BE2C (cell line): ENCODE data around the gene TMEM259.

Source experiments
- DNase-seq: peaks from one replicate; pipeline ENCODE4 v3.0.0-alpha.2; 2020
- H3K27me3 ChIP-seq: fragments of 250-450 bp; sonication (Bioruptor Pico); 2 replicates; pipeline ENCODE4 v1.5.1; 2020; ENCODE audit warnings: mild to moderate bottlenecking
- H3K36me3 ChIP-seq: fragments of 250-450 bp; sonication (Bioruptor Pico); 2 replicates; pipeline ENCODE4 v1.5.1; 2020; ENCODE audit warnings: mild to moderate bottlenecking
- H3K4me1 ChIP-seq: fragments of 250-450 bp; sonication (Bioruptor Pico); 2 replicates; pipeline ENCODE4 v1.5.1; 2020
- H3K4me3 ChIP-seq: 2 replicates; pipeline ENCODE4 v1.5.1; 2011; ENCODE audit warnings: low read depth, low read length
- H3K9me3 ChIP-seq: fragments of 250-450 bp; sonication (Bioruptor Pico); 2 replicates; pipeline ENCODE4 v1.5.1; 2020
- TF ChIP-seq, protein P1 (sequence below): IDR thresholded peaks from 2 replicates; pipeline ENCODE4 v1.5.1; 2012; ENCODE audit warnings: mild to moderate bottlenecking, low read depth, low read length

TMEM259 gene

GRCh38 chr19:1006711-1007398 is 14.1 kb downstream of the TMEM259 start:
- Histone ChIP-seq H3K4me1 (no peaks in the 10 kb centered on the region), H3K4me3 (no peak overlapping the region), H3K9me3 (no peaks in the 10 kb centered on the region; the same call in 1 of the 2 replicates), H3K36me3 (peaks cover 18% of the 10 kb centered on the region), H3K27me3 (peaks cover 33% of the 10 kb centered on the region)
- DNase-seq, result no peak
- TF ChIP-seq, protein P1, sequence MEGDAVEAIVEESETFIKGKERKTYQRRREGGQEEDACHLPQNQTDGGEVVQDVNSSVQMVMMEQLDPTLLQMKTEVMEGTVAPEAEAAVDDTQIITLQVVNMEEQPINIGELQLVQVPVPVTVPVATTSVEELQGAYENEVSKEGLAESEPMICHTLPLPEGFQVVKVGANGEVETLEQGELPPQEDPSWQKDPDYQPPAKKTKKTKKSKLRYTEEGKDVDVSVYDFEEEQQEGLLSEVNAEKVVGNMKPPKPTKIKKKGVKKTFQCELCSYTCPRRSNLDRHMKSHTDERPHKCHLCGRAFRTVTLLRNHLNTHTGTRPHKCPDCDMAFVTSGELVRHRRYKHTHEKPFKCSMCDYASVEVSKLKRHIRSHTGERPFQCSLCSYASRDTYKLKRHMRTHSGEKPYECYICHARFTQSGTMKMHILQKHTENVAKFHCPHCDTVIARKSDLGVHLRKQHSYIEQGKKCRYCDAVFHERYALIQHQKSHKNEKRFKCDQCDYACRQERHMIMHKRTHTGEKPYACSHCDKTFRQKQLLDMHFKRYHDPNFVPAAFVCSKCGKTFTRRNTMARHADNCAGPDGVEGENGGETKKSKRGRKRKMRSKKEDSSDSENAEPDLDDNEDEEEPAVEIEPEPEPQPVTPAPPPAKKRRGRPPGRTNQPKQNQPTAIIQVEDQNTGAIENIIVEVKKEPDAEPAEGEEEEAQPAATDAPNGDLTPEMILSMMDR, result no peak

DNA sequence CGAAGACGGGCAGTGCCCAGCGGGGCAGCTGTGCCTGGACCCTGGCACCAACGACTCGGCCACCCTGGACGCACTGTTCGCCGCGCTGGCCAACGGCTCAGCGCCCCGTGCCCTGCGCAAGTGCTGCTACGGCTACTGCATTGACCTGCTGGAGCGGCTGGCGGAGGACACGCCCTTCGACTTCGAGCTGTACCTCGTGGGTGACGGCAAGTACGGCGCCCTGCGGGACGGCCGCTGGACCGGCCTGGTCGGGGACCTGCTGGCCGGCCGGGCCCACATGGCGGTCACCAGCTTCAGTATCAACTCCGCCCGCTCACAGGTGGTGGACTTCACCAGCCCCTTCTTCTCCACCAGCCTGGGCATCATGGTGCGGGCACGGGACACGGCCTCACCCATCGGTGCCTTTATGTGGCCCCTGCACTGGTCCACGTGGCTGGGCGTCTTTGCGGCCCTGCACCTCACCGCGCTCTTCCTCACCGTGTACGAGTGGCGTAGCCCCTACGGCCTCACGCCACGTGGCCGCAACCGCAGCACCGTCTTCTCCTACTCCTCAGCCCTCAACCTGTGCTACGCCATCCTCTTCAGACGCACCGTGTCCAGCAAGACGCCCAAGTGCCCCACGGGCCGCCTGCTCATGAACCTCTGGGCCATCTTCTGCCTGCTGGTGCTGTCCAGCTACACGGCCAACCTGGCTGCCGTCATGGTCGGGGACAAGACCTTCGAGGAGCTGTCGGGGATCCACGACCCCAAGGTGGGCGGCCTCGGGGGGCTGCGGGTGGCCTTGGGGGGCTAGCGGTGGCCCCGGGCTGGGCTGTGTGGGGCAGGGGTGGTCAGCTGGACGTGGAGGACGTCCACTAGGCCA is 15.9 kb downstream of the TMEM259 start:
- Histone ChIP-seq H3K4me3 (no peak overlapping the region), H3K4me1 (no peaks in the 10 kb centered on the region)
- TF ChIP-seq, protein P1, result no peak

DNA sequence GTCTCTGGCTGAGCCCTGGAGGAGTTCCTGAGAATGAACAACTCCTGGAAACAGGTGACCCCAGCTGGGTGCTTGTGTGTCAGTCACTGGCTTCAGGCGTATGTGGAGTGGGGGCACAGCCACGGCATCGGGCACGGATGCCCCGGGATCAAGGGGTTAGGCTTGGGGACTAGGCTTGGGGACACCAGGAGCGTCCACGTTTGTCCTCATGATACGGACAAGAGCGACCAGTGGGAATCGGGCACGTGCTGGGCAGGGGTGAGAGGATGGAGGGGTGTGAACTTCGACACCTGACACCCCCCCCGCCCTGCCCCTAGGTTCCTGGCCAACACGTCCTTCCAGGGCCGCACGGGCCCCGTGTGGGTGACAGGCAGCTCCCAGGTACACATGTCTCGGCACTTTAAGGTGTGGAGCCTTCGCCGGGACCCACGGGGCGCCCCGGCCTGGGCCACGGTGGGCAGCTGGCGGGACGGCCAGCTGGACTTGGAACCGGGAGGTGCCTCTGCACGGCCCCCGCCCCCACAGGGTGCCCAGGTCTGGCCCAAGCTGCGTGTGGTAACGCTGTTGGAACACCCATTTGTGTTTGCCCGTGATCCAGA is 16.6 kb downstream of the TMEM259 start:
- Histone ChIP-seq H3K36me3 (no peaks in the 10 kb centered on the region), H3K27me3 (peaks cover 58% of the 10 kb centered on the region), H3K4me1 (no peaks in the 10 kb centered on the region), H3K9me3 (no peaks in the 10 kb centered on the region; the same call in 1 of the 2 replicates), H3K4me3 (no peak overlapping the region)
- TF ChIP-seq, protein P1, result no peak
- DNase-seq, result no peak

More for the DNA sequence above, 15.9 kb downstream of the TMEM259 start:
- Histone ChIP-seq H3K9me3 (no peaks in the 10 kb centered on the region; the same call in 1 of the 2 replicates), H3K36me3 (peaks cover 4% of the 10 kb centered on the region), H3K27me3 (peaks cover 51% of the 10 kb centered on the region)
- no peak for DNase-seq

- no peaks in the 10 kb centered on the region for H3K36me3 ChIP-seq
- no peaks in the 10 kb centered on the region; the same call in 1 of the 2 replicates for H3K9me3 ChIP-seq
- peaks cover 68% of the 10 kb centered on the region for H3K27me3 ChIP-seq
- no peak overlapping the region for H3K4me3 ChIP-seq
- no peaks in the 10 kb centered on the region for H3K4me1 ChIP-seq
- no peak for DNase-seq
- TF ChIP-seq, protein P1, result no peak
Measured at GRCh38 chr19:1003283-1003682, 17.6 kb downstream of the TMEM259 start.

GRCh38 chr19:1002600-1002999 is 18.3 kb downstream of the TMEM259 start:
- TF ChIP-seq, protein P1, result no peak
- Histone ChIP-seq H3K27me3 (peaks cover 75% of the 10 kb centered on the region), H3K9me3 (no peaks in the 10 kb centered on the region; the same call in 1 of the 2 replicates), H3K4me3 (no peak overlapping the region), H3K36me3 (no peaks in the 10 kb centered on the region), H3K4me1 (no peaks in the 10 kb centered on the region)
- DNase-seq, result no peak
